Stimulated activated naive CD4-positive, alpha-beta T cell (primary cell): ENCODE data around the gene CETP.
A peak's percentile ranks its signal among the peaks of the same experiment; 100 is the strongest.

Experiments used
- DNase-seq, 6 experiments: peaks; one replicate each; lab custom pipeline; 2025; lab: John Stamatoyannopoulos, UW

Gene CETP

GRCh38 chr16:57021757-57022156, 60.0 kb downstream of the CETP start:
- no peak for DNase-seq

DNA sequence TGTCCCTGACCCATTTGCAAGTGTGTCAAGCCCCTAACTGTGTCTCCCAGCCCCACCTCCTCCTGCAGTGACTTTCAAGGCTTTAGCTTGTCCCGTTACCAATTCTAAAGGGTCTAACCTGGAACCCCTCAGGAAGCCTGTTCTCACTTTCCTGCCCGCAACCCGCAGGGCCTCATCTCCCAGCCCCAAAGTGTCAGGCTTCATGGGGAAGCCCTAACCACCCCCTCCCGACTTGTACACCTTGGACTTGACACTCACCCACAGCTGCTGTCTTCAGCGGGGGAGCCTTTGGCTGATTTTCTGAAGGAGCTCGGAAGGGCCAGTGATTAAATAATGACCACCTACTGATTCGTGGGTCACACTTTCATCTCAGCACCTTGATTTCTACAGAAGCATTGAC, 60.7 kb downstream of the CETP start:
- no peak for DNase-seq

GRCh38 chr16:57023541-57024249, 61.9 kb downstream of the CETP start:
- DNase-seq: peak; percentile 57 to 74 (median 66)

- DNase-seq: no peak
These were observed 63.3 kb downstream of the CETP start for GRCh38 chr16:57024894-57025680.

GRCh38 chr16:57025941-57026777, 64.4 kb downstream of the CETP start:
- no peak for DNase-seq

DNA sequence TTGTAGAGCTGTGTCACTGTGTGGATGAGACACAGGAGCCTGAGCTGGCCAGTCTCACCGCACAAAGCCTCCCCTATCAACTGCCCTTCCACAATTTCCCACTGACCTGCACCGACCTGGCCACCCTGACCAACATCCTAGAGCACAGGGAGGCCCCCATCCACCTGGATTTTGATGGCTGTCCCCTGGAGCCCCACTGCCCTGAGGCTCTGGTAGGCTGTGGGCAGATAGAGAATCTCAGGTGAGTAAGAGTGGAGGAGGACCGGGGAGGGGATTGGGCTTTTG, 65.0 kb downstream of the CETP start:
- DNase-seq: no peak

DNA sequence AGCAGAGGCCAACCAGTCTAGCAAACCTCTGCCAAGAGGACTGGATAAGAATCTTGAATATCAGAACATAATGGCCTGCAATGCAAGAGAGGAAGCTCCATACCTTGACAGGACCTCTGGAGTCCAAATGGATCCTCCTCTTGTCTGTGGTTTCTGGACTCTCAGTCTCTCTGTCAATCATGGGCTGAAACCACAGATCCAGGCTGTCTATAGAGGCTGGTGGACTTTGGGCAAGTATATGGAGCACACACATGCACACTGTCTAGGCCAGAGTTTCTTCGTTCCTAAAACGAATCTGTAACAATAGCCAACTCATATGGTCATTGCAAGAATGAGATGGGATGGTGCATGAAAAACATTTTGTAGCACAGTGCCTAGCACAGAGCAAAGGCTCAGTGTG, 65.3 kb downstream of the CETP start:
- DNase-seq: no peak

GRCh38 chr16:57028086-57028485, 66.3 kb downstream of the CETP start:
- DNase-seq: no peak

DNA sequence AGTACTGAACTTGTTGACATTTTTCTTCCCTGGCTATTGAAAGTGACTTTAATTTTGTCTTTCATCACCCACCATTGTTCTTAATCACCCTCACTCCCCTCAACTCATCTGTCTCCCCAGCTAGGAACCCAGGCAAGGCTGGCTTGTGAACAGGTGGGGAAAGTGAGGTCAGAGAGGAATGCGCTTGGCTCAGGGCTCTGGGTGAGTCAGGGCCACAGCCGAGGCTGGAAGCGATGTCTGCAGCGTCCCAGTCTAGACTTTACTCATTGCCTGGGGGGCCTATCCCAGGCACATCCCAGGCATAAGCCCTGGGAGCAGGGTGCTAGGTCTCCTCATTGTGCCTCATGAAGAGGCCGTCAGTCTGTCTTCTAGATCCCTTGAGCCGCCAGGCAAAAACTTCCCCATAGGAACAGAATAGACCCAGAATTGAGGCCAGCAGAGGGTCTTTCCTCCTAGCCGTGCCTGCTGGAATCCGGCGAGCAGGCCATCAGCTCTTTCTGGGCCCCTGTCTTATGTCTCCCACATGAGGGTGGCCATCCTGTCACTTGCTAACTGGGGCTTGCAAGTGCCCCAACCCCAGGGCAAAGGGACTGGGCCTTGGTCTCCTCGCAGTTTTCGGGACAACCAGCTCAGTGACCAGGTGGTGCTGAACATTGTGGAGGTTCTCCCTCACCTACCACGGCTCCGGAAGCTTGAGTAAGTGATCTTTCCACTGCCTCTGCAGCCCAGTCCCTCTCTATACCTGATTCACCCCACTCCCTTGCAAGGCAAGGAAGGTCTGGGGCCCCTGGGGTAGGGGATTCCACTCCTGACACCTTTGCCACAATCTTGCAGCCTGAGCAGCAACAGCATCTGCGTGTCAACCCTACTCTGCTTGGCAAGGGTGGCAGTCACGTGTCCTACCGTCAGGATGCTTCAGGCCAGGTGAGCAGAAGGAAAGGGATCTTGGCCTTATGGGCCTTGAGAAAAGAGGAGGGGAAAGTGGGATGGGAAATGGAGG, 67.7 kb downstream of the CETP start:
- DNase-seq: no peak

- no peak for DNase-seq
These were observed 68.7 kb downstream of the CETP start for GRCh38 chr16:57030346-57030902.

- DNase-seq: no peak
These were observed 69.4 kb downstream of the CETP start for GRCh38 chr16:57031156-57031555.

GRCh38 chr16:57032346-57032745, 70.6 kb downstream of the CETP start:
- DNase-seq: no peak

- DNase-seq: no peak
These were observed 71.2 kb downstream of the CETP start for GRCh38 chr16:57032931-57033330.
